Aorta (tissue), 5 donors: Measurements from ENCODE around the gene UBE2F. TPM values are rescaled to one million over a fixed set of nuclear protein-coding genes. Genes with fewer than 3 reads are reported as not detected.

Experiments used
- ATAC-seq: fragments of 200-7000 bp; cut with Tn5 transposase; one replicate; pipeline ENCODE4 v1.9.1; 2022; ENCODE audit warnings: moderate library complexity; ENCODE audit not compliant: low FRiP score
- DNase-seq, 2 donors: peaks; one replicate each; pipeline ENCODE4 v3.0.0-alpha.2; 2020
- H3K27ac ChIP-seq, 2 donors: one replicate each; pipeline ENCODE4 v1.5.1; 2013; ENCODE audit warnings: low read length in 2 of 2, mild to moderate bottlenecking in 2 of 2, moderate library complexity in 2 of 2, control low read depth in 1 of 2, inconsistent platforms in 1 of 2, low read depth in 1 of 2
- H3K27me3 ChIP-seq, 2 donors: one replicate each; pipeline ENCODE4 v1.6.1; 2013; ENCODE audit warnings: control low read depth in 1 of 2, low read length in 1 of 2, mild to moderate bottlenecking in 1 of 2, moderate library complexity in 1 of 2; ENCODE audit not compliant: insufficient read depth in 2 of 2, control insufficient read depth in 1 of 2
- H3K36me3 ChIP-seq, 2 donors: one replicate each; pipeline ENCODE4 v1.6.1; 2013; ENCODE audit warnings: control low read depth in 1 of 2, low read length in 1 of 2, mild to moderate bottlenecking in 1 of 2; ENCODE audit not compliant: insufficient read depth in 2 of 2, control insufficient read depth in 1 of 2
- H3K4me1 ChIP-seq, 2 donors: one replicate each; pipeline ENCODE4 v1.6.1; 2013; ENCODE audit warnings: low read length in 2 of 2, control low read depth in 1 of 2, mild to moderate bottlenecking in 1 of 2, moderate library complexity in 1 of 2; ENCODE audit not compliant: insufficient read depth in 2 of 2, control insufficient read depth in 1 of 2
- H3K4me3 ChIP-seq, 2 donors: one replicate each; pipeline ENCODE4 v1.5.1; 2013; ENCODE audit warnings: low read length in 2 of 2, control low read depth in 1 of 2, mild to moderate bottlenecking in 1 of 2
- H3K9me3 ChIP-seq: one replicate; pipeline ENCODE4 v1.6.1; 2013; ENCODE audit warnings: mild to moderate bottlenecking, low read length; ENCODE audit not compliant: control insufficient read depth
- WGBS, 2 donors: extraction: QIAGEN DNeasy Blood & Tissue Kit; methylation state at CpG; one replicate each; pipeline ENCODE4 v1.1.7; 2013; 5-methylcytosine and 5-hydroxymethylcytosine counted together
- intact Hi-C, 2 donors: fragments of 100-400 bp; cut with DNase I; formaldehyde crosslinking; loops; one replicate each; pipeline versions ENCODE4 v1.14.2 to v1.15.0; 2022
- polyA plus RNA-seq, 2 donors: library from polyadenylated mRNA; stranded (reverse); fragments of 200-250 nt; gene quantifications; one replicate each; pipeline ENCODE4 v1.2.3, GENCODE V29; 2013
- total RNA-seq, 2 donors: library from RNA; stranded (reverse); fragmentation: NEBNext Ultra II Directional; extraction: Animal tissue kit (Norgen Biotek cat#: 25700); gene quantifications; one replicate each; pipeline ENCODE4 v1.2.1, GENCODE V29; 2021
- donor health status: healthy with polysubstance abuse.
- donor health status: Bipolar disorder and iron deficiency.
- donor health status: DM: no; HTN: no; CAD: no.
- donor health status: DM: no; HTN: no; CAD: no.
- donor health status: DM: yes; HTN: yes; CAD: no.

The UBE2F gene
- total and polyA plus RNA-seq, 4 donors, result 40.0 to 53.3 (median 43.6) TPM

DNA sequence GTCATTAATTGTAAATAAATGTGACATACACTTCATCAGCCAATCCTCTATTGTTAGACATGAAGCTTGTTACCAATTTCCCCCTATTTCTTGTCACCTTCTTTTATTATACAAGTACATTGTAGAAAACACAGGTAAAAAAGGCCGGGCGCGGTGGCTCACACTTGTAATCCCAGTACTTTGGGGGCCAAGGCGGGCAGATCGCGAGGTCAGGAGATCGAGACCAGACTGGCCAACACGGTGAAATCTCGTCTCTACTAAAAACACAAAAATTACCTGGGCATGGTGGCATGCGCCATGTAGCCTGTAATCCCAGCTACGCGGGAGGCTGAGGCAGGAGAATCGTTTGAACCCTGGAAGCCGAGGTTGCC, 42.7 kb upstream of the UBE2F start:
- no peaks in the 10 kb centered on the region for H3K36me3 ChIP-seq
- H3K9me3 ChIP-seq, result no peaks in the 10 kb centered on the region
- no peak overlapping the region for H3K4me3 ChIP-seq
- no peaks in the 10 kb centered on the region for H3K4me1 ChIP-seq
- intact Hi-C loops, result loop anchor here in 1 of 2 donors (1.0 to 5.0 kb wide), 2 partner anchors 66 to 218 kb away; no protein-coding TSS in a partner anchor
- no peak overlapping the region for H3K27ac ChIP-seq
- no peaks in the 10 kb centered on the region for H3K27me3 ChIP-seq
- DNase-seq, result peak in 1 of 2 donors; percentile 64
- 92 to 95% methylated on average over 14 of the region's 14 CpGs for WGBS, 2 donors
- ATAC-seq, result no peak

DNA sequence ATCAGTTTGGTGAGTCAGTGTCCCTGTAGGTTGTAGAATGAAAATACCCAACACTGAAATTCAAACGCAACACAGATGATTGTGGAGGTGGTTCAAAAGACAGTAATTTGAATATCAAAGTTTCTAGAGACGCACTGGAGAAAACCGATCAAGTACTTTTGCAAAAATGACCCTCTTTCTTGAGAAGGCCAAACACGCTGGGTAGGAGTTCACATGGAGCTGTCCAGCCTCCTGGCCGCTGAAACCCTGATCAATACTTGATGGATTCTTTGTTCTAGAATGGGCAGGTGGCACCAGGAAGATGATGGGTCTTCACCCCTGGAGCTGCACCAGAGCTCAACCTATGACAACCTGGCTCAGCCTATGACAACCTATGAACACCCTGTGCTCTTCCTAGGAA, 39.7 kb upstream of the UBE2F start:
- no peaks in the 10 kb centered on the region for H3K27me3 ChIP-seq
- no peaks in the 10 kb centered on the region for H3K36me3 ChIP-seq
- no peak overlapping the region for H3K27ac ChIP-seq
- H3K4me1 ChIP-seq, result peaks cover 0 to 2% of the 10 kb centered on the region in 2 donors
- WGBS, 2 donors, result 69 to 70% methylated on average over 5 of the region's 5 CpGs
- intact Hi-C loops, result no loop called here
- H3K4me3 ChIP-seq, result no peak overlapping the region
- ATAC-seq (no peak), DNase-seq (peak in 1 of 2 donors; percentile 24)
- H3K9me3 ChIP-seq, result no peaks in the 10 kb centered on the region

DNA sequence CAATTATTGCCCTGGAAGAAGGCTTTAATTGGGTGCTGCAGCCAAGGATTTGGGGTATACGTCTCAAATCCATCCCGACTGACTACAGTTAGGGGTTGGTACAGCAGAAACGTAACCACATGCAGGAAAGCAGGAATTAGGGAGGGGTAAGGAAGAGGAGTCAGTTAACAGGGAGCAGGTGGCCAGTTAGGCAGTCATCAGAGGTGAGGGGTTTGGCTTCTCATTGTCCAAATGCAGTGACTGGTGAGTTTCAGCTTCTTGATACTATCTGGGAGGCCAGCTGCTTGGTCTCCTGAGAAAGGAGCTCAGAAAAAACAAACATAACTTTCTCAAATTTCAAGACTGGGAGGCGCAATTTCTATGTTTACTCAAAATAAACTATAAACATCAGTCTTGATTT, 38.8 kb upstream of the UBE2F start:
- Histone ChIP-seq H3K4me3 (no peak overlapping the region), H3K27me3 (no peaks in the 10 kb centered on the region), H3K27ac (no peak overlapping the region), H3K36me3 (no peaks in the 10 kb centered on the region), H3K4me1 (peaks cover 0 to 2% of the 10 kb centered on the region in 2 donors), H3K9me3 (no peaks in the 10 kb centered on the region)
- 88 to 91% methylated on average over 4 of the region's 4 CpGs for WGBS, 2 donors
- ATAC-seq, result no peak
- intact Hi-C loops, result no loop called here
- no peak for DNase-seq

DNA sequence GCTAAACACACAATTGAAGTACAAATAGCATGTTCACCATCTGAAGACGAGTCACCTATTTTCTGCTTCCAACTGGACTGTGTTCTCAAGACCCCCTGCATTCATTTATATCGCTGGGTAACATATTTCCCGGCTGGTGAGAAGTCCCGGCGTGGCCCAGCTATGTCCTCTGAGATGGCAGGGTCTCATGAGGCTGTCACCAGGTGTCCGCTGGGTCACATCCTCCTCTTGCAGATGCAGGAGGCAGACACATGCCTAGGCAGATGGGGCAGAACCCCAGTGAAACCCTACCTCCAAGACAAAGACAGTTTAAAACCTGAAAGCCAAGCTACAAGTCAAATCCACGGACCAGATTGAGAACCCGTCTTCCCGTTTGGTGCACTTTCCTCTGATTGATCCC, 36.8 kb upstream of the UBE2F start:
- H3K27me3 ChIP-seq, result no peaks in the 10 kb centered on the region
- H3K4me3 ChIP-seq, result no peak overlapping the region
- 98% methylated on average over 9 of the region's 9 CpGs for WGBS, 2 donors
- no peak for DNase-seq
- peaks cover 0 to 2% of the 10 kb centered on the region in 2 donors for H3K4me1 ChIP-seq
- H3K9me3 ChIP-seq, result no peaks in the 10 kb centered on the region
- ATAC-seq, result no peak
- H3K27ac ChIP-seq, result no peak overlapping the region
- intact Hi-C loops, result loop anchor here in 1 of 2 donors (5.0 kb wide), 1 partner anchor 37 kb away; the partner anchor contains the start of gene UBE2F
- H3K36me3 ChIP-seq, result no peaks in the 10 kb centered on the region

DNA sequence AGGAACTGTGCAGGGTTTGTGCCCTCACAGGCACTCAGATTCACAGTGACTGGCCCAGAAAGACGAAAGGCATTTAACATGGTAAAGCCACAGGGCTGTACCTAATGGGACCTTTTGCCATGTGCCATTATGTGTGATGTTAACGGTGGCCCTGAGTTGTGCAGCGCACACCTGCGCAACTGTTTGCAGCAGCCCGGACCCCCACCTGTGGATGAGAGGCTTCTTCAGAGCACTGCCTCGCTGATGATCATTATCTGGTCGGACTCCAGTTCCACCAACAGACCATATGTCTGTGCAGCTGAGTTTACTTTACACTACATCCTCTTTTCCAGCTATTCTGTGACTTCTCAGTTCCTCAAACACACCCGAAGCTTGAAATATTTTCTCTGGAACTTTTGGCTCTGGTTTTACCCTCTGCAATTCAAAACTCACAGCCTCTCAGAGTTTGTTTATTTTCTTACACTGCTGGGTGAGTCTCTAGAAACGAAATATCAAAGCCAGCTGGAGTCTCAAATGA, 35.6 kb upstream of the UBE2F start:
- Histone ChIP-seq H3K36me3 (no peaks in the 10 kb centered on the region), H3K9me3 (no peaks in the 10 kb centered on the region), H3K4me1 (peaks cover 0 to 2% of the 10 kb centered on the region in 2 donors), H3K27ac (peak overlapping the region in 1 of 2 donors; percentile 67), H3K27me3 (no peaks in the 10 kb centered on the region), H3K4me3 (no peak overlapping the region)
- ATAC-seq (peak; percentile 15), DNase-seq (no peak)
- WGBS, 2 donors, result 39% methylated on average over 9 of the region's 9 CpGs
- intact Hi-C loops, result loop anchor here in 1 of 2 donors (5.0 kb wide), 1 partner anchor 36 kb away; the partner anchor contains the start of gene UBE2F

DNA sequence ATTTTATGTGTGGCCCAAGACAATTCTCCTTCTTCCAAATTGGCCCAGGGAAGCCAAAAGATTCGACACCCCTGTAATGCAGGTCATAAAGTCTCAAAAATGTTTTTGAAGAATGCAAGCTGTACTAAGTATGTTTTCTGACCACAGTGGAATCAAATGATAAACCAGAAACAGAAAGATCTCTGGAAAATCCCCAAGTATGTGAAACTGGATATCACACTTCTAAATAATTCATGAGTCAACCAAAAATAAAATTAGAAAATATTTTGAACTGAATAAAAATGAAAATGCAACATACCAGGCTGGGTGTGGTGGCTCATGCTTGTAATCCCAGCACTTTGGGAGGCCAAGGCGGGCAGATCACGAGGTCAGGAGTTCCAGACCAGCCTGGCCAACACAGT, 34.1 kb upstream of the UBE2F start:
- WGBS, 2 donors, result 40 to 52% methylated on average over 3 of the region's 3 CpGs
- H3K4me3 ChIP-seq, result no peak overlapping the region
- no peak overlapping the region for H3K27ac ChIP-seq
- H3K9me3 ChIP-seq, result no peaks in the 10 kb centered on the region
- DNase-seq, result no peak
- ATAC-seq, result no peak
- no peaks in the 10 kb centered on the region for H3K27me3 ChIP-seq
- H3K36me3 ChIP-seq, result no peaks in the 10 kb centered on the region
- intact Hi-C loops, result loop anchor here in 1 of 2 donors (5.0 kb wide), 1 partner anchor 35 kb away; the partner anchor contains the start of gene UBE2F
- peaks cover 0 to 2% of the 10 kb centered on the region in 2 donors for H3K4me1 ChIP-seq

DNA sequence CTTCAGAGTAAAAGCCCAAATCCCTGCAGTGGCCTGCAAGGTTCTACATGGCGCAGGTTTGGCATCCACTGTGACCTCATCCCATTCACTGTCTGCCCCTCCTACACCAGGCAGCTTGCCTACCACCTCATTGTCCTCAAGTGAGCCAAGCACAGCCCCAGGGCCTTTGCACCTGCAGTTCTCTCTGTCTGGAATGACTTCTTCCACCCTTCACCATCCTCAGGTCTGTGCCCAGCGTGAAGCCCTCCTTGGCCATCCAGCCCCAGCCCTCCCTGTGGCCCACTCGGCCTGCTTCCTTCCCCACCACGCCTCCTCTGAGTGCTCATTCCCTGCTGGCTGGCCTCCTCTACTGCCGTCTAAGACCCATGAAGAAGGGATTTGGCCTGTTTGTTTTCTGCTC, 32.6 kb upstream of the UBE2F start:
- H3K27me3 ChIP-seq, result no peaks in the 10 kb centered on the region
- H3K27ac ChIP-seq, result no peak overlapping the region
- DNase-seq, result no peak
- no peak for ATAC-seq
- 92 to 96% methylated on average over 5 of the region's 5 CpGs for WGBS, 2 donors
- H3K4me3 ChIP-seq, result no peak overlapping the region
- intact Hi-C loops, result loop anchor here in 1 of 2 donors (5.0 kb wide), 1 partner anchor 33 kb away; the partner anchor contains the start of gene UBE2F
- H3K4me1 ChIP-seq, result peaks cover 0 to 2% of the 10 kb centered on the region in 2 donors
- H3K9me3 ChIP-seq, result no peaks in the 10 kb centered on the region
- H3K36me3 ChIP-seq, result no peaks in the 10 kb centered on the region

DNA sequence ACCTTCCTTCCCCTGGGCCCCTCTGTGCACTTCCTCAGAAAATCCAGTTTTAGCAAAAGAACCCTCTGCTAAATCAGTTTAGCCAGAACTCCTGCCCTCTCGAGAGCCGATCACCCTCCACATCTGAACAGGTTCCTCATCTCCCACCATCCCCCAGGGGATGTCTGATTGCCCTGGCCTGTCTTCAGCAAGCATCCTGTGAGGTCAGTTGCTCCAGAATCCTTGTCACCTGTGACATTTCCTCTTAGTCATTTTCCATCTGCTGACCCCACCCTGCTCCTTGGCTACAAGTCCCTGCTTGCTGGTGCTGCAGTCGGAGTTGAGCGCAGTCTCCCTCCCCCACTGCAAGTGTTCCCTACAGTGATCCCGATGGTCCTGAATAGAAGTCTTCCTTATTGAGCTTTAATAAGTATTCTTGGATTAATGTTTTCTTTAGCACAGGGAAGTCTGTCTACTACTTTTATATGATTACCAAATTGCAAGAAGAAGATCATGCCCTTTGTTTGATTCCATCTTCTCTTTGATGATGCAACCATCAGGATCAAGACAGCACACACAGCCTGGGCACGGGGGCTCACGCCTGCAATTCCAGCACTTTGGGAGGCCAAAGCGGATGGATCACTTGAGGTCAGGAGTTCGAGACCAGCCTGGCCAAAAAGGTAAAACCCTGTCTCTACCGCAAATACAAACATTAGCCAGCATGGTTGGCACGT, 30.9 kb upstream of the UBE2F start:
- Histone ChIP-seq H3K9me3 (no peaks in the 10 kb centered on the region), H3K36me3 (no peaks in the 10 kb centered on the region), H3K4me3 (no peak overlapping the region), H3K27me3 (no peaks in the 10 kb centered on the region), H3K27ac (no peak overlapping the region), H3K4me1 (peaks cover 0 to 2% of the 10 kb centered on the region in 2 donors)
- WGBS, 2 donors, result 91 to 93% methylated on average over 11 of the region's 11 CpGs
- DNase-seq (no peak), ATAC-seq (no peak)
- intact Hi-C loops, result no loop called here

DNA sequence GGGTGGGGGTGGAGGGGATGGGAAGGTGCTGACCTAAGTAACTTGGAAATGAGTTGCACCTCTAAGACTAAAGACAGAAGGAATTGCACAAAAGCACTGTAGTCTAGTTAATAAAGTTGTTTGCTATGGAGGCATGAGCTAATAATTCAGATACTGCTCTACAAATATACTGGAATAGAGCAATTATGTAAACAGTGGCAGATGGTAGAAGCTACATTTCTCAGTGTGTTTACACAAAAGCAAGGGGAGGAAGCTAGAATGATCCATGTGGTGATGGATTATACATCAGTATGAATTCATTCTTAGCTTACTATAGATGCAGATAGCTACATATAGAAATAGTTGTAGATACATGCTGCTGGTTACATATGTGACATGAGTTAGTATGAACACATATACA, 27.6 kb upstream of the UBE2F start:
- no peak overlapping the region for H3K27ac ChIP-seq
- intact Hi-C loops, result no loop called here
- H3K4me3 ChIP-seq, result no peak overlapping the region
- H3K4me1 ChIP-seq, result no peaks in the 10 kb centered on the region
- H3K9me3 ChIP-seq, result no peaks in the 10 kb centered on the region
- ATAC-seq (no peak), DNase-seq (no peak)
- H3K27me3 ChIP-seq, result no peaks in the 10 kb centered on the region
- H3K36me3 ChIP-seq, result no peaks in the 10 kb centered on the region
